HG02623 (cell line): ENCODE data around the gene SPRR2A.
"Not testable (repeated sequence)": the region's sequence is repeated elsewhere in the genome, so short reads cannot be mapped to it uniquely, and the experiment has no call there.

Source experiments
- ATAC-seq: cut with Tn5 transposase; IDR thresholded peaks from one replicate; pipeline ENCODE4 v1.9.1; 2021; ENCODE audit warnings: moderate library complexity; ENCODE audit not compliant: unreplicated experiment

The SPRR2A gene

GRCh38 chr1:153057375-153057774 lies at the start of gene SPRR2A:
Gene SPRR2A, minus strand, starts transcription at chr1:153057512. Its CDS starts 777 bp downstream, at chr1:153056735.
- ATAC-seq: no peak

GRCh38 chr1:153100245-153100644 lies 42.9 kb upstream of the SPRR2A start:
- ATAC-seq: no peak

- ATAC-seq: no peak
These were observed 42.2 kb upstream of the SPRR2A start for GRCh38 chr1:153099461-153100045.

GRCh38 chr1:153095764-153096163 lies 38.5 kb upstream of the SPRR2A start:
- ATAC-seq: no peak

- no peak for ATAC-seq
These were observed 37.1 kb upstream of the SPRR2A start, which contains the start of gene SPRR2E for GRCh38 chr1:153094426-153094825. Gene SPRR2E, minus strand, starts transcription at chr1:153094526. Its CDS starts 775 bp downstream, at chr1:153093751.

- no peak for ATAC-seq
These were observed 30.3 kb upstream of the SPRR2A start for GRCh38 chr1:153087652-153088051.

- ATAC-seq: no peak
These were observed 24.4 kb upstream of the SPRR2A start for GRCh38 chr1:153081736-153082135.

- ATAC-seq: no peak
These were observed 15.8 kb upstream of the SPRR2A start for GRCh38 chr1:153072806-153073726.

GRCh38 chr1:153071511-153071910 lies 14.2 kb upstream of the SPRR2A start, which contains the start of gene SPRR2B:
Gene SPRR2B, minus strand, starts transcription at chr1:153071611. Its CDS starts 772 bp downstream, at chr1:153070839.
- no peak for ATAC-seq

- no peak for ATAC-seq
These were observed 12.9 kb upstream of the SPRR2A start for GRCh38 chr1:153070243-153070642.

GRCh38 chr1:153058826-153059784 lies 1.8 kb upstream of the SPRR2A start:
- no peak for ATAC-seq

GRCh38 chr1:153058154-153058553 lies 842 bp upstream of the SPRR2A start:
- no peak for ATAC-seq

- not testable (repeated sequence) for ATAC-seq
These were observed 1.2 kb downstream of the SPRR2A start for GRCh38 chr1:153056111-153056510.

- no peak for ATAC-seq
These were observed 8.1 kb downstream of the SPRR2A start for GRCh38 chr1:153049211-153049610.

GRCh38 chr1:153040950-153041631 lies 16.2 kb downstream of the SPRR2A start, which contains the start of gene SPRR2D:
Gene SPRR2D, minus strand, starts transcription at chr1:153041120. Its CDS starts 774 bp downstream, at chr1:153040346.
- no peak for ATAC-seq

- ATAC-seq: no peak
These were observed 22.1 kb downstream of the SPRR2A start for GRCh38 chr1:153035211-153035610.

GRCh38 chr1:153032677-153033308 lies 24.5 kb downstream of the SPRR2A start:
- no peak for ATAC-seq

GRCh38 chr1:153032073-153032472 lies 25.2 kb downstream of the SPRR2A start:
- no peak for ATAC-seq

- no peak for ATAC-seq
These were observed 26.4 kb downstream of the SPRR2A start, which contains the start of gene SPRR1B for GRCh38 chr1:153030895-153031294. Gene SPRR1B, plus strand, starts transcription at chr1:153031203. Its CDS starts 1,143 bp downstream, at chr1:153032346.
